Measurements from ENCODE around the gene TPI1. TPM values are rescaled to one million over a fixed set of nuclear protein-coding genes. Genes with fewer than 3 reads are reported as not detected.

TPI1 gene
- polyA plus RNA-seq, 1 donor: 564 TPM

DNA sequence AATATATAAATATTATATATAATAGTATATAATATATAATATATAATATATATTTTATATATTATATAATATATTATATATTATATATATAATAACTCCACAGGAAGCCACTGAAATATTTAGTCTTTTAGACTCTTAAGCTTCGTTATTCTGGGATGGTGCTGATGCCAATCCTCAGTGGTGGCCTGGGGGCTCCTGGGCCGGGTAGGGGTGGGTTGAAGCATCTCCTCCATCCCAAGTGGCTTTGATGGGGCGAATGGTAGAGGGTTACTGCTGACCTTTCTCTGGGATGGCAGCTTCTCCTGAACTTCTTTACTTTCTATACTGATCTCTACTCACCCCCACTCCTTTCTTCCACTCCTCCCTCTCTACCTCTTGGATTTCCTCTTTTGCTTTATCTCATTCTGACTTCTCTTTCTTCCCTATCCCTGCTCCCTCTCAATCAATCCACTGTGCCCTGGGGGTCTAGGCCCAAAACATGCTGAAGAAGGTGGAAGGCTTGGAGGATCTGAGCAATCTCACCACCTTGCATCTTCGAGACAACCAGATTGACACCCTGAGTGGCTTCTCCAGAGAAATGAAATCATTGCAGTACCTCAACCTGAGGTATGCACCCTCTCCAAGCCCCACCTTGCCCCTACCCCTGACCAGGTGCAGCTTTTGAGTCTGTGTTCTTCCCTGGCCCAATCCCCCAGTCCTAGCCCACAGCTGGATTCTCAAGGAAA lies 42.3 kb downstream of the TPI1 start:
- Histone ChIP-seq H3K27ac (ENCODE audit: low read length) (no peak overlapping the region), H3K9me3 (ENCODE audit: control insufficient read depth, low read depth, low read length) (peaks cover 4% of the 10 kb centered on the region), H3K36me3 (ENCODE audit: control insufficient read depth, insufficient read depth, low read length) (peaks cover 7% of the 10 kb centered on the region), H3K27me3 (ENCODE audit: control insufficient read depth, insufficient read depth, low read length) (peaks cover 31% of the 10 kb centered on the region), H3K4me3 (ENCODE audit: low read length) (no peak overlapping the region), H3K4me1 (ENCODE audit: control insufficient read depth, insufficient read depth, low read length) (peaks cover 10% of the 10 kb centered on the region)
- no peak for DNase-seq
- no CpG with 5 or more reads among the region's 4 CpGs for WGBS (ENCODE audit: insufficient coverage, low lambda C conversion rate)

DNA sequence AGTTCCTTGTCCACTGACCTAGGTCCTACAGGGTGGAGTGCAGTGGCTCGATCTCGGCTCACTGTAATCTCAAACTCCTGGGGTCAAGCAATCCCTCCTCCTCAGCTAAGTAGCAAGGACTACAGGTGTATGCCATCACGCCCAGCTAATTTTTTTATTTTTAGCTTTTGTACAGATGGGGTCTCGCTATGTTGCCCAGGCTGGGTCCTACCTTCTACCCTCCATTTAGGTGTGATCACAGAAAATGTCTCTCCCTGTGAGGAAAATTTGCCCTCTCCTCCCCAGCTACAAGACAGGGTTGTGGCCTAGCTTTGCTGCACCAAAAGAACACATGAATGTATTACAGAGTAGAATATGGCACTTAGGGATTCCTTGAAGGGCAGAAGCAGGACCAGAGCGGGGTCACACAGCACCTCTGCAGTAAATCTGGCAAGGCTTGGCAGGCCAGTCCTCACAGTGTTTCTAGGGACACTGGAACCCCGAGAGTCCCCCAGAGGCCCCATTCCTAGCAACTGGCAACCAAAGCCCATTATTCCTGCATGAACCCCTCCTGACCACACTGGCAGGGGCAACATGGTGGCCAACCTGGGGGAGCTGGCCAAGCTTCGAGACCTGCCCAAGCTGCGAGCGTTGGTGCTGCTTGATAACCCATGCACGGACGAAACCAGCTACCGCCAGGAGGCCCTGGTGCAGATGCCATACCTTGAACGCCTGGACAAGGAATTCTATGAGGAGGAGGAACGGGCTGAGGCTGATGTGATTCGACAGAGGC lies 45.0 kb downstream of the TPI1 start:
- H3K4me3 ChIP-seq (ENCODE audit: low read length): no peak overlapping the region
- H3K4me1 ChIP-seq (ENCODE audit: control insufficient read depth, insufficient read depth, low read length): peaks cover 12% of the 10 kb centered on the region
- peaks cover 46% of the 10 kb centered on the region for H3K27me3 ChIP-seq (ENCODE audit: control insufficient read depth, insufficient read depth, low read length)
- no peak for DNase-seq
- H3K27ac ChIP-seq (ENCODE audit: low read length): no peak overlapping the region
- 93% methylated on average over 3 of the region's 15 CpGs for WGBS (ENCODE audit: insufficient coverage, low lambda C conversion rate)
- peaks cover 4% of the 10 kb centered on the region for H3K9me3 ChIP-seq (ENCODE audit: control insufficient read depth, low read depth, low read length)
- peaks cover 2% of the 10 kb centered on the region for H3K36me3 ChIP-seq (ENCODE audit: control insufficient read depth, insufficient read depth, low read length)

DNA sequence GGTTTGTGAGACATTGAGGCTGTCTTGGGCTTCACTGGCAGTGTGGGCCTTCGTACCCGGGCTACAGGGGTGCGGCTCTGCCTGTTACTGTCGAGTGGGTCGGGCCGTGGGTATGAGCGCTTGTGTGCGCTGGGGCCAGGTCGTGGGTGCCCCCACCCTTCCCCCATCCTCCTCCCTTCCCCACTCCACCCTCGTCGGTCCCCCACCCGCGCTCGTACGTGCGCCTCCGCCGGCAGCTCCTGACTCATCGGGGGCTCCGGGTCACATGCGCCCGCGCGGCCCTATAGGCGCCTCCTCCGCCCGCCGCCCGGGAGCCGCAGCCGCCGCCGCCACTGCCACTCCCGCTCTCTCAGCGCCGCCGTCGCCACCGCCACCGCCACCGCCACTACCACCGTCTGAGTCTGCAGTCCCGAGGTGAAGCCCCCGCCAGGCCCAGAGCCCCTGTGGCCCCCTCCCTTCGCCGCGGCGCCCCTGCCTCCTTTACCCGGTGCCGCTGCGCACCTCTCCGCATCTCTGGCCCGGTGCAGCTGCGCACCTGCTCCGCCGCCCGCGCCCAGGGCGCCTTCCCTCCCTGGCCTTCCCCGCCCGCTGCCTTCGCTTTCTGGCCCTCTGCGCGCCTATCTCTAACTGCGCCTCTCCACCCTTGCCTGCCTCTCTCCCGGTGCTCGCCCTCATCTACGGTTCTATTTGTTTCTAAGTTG lies 47.1 kb downstream of the TPI1 start, which contains the start of gene ENO2:
Gene ENO2, plus strand, starts transcription at position 335 of the 701 bp plus-strand sequence. CDS start 1,253 bp downstream, outside the sequence.
- Histone ChIP-seq H3K27me3 (ENCODE audit: control insufficient read depth, insufficient read depth, low read length) (peaks cover 46% of the 10 kb centered on the region), H3K4me3 (ENCODE audit: low read length) (peak within 1 kb of the TSS; percentile 42), H3K9me3 (ENCODE audit: control insufficient read depth, low read depth, low read length) (peaks cover 4% of the 10 kb centered on the region), H3K4me1 (ENCODE audit: control insufficient read depth, insufficient read depth, low read length) (peaks cover 12% of the 10 kb centered on the region), H3K36me3 (ENCODE audit: control insufficient read depth, insufficient read depth, low read length) (no peaks in the 10 kb centered on the region), H3K27ac (ENCODE audit: low read length) (no peak within 1 kb of the TSS)
- DNase-seq: peak; percentile 61 to 77
- no CpG with 5 or more reads among the region's 68 CpGs for WGBS (ENCODE audit: insufficient coverage, low lambda C conversion rate)

DNA sequence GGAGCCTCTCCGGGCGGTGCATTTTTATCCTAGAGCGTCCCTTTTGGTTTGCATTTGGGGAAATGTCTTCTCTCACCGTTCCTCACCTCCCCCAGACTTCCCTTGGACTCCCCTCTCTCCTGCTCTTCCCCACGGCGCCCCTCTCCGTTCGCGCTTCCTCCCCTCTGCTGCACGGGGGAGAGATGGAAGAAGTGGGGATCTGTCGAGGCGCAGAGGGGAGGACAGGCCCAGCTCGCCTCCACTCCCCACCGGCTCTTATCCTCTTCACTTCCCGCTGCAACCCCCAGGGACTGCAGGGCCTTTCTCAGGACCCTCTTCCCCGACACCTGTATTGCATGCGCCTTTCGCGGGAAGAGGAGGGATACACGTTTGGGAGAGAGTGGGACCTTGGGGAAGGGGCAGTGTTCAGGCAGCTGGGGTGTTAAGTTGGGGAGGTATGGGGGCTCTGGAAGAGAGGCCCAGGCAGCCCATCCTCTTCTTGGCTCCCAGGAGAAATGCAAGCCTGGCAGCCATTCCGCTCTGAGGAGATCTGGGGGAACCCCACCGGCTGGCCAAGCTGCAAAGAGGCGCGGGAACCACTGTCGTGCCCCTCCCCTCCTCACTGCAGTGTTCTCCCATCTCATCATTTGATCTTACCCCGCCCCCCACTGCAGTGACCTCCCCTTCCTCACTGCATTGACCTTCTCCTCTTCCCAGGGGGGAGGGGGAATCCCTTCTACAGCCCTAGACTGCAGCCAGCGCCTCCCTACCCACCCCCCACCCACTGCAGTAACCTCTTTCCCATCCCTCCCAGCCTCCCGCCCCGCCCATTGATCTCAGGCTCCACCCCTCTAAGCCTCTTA lies 47.8 kb downstream of the TPI1 start:
- WGBS (ENCODE audit: insufficient coverage, low lambda C conversion rate): 8% methylated on average over 2 of the region's 29 CpGs
- Histone ChIP-seq H3K36me3 (ENCODE audit: control insufficient read depth, insufficient read depth, low read length) (no peaks in the 10 kb centered on the region), H3K4me3 (ENCODE audit: low read length) (peak overlapping the region; percentile 42), H3K27ac (ENCODE audit: low read length) (no peak overlapping the region), H3K27me3 (ENCODE audit: control insufficient read depth, insufficient read depth, low read length) (peaks cover 42% of the 10 kb centered on the region), H3K9me3 (ENCODE audit: control insufficient read depth, low read depth, low read length) (peaks cover 4% of the 10 kb centered on the region), H3K4me1 (ENCODE audit: control insufficient read depth, insufficient read depth, low read length) (peaks cover 12% of the 10 kb centered on the region)
- no peak for DNase-seq

DNA sequence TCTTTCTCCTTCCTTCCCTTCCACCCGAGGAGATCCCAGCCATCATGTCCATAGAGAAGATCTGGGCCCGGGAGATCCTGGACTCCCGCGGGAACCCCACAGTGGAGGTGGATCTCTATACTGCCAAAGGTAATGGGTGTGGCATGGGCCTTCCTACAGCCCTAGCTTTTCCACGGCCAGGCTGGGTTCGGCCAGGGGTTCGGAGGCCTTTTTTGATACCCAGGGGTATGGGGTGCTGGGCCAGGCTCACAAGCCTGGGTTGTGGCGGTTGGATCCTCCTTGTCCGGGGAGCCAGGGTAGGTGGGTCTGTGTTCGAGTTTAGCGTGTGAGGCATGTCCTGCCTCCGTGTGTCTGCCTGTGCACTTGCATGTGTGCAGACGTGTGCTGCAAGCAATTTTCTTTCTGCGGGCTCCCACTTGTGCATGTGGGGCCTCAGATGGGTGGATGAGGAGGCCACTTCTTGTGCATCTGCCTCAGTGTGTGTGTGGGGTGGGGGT lies 48.5 kb downstream of the TPI1 start:
- peaks cover 12% of the 10 kb centered on the region for H3K4me1 ChIP-seq (ENCODE audit: control insufficient read depth, insufficient read depth, low read length)
- no peak overlapping the region for H3K27ac ChIP-seq (ENCODE audit: low read length)
- no peak overlapping the region for H3K4me3 ChIP-seq (ENCODE audit: low read length)
- no peak for DNase-seq
- no CpG with 5 or more reads among the region's 14 CpGs for WGBS (ENCODE audit: insufficient coverage, low lambda C conversion rate)
- H3K36me3 ChIP-seq (ENCODE audit: control insufficient read depth, insufficient read depth, low read length): no peaks in the 10 kb centered on the region
- H3K9me3 ChIP-seq (ENCODE audit: control insufficient read depth, low read depth, low read length): peaks cover 4% of the 10 kb centered on the region
- peaks cover 42% of the 10 kb centered on the region for H3K27me3 ChIP-seq (ENCODE audit: control insufficient read depth, insufficient read depth, low read length)

DNA sequence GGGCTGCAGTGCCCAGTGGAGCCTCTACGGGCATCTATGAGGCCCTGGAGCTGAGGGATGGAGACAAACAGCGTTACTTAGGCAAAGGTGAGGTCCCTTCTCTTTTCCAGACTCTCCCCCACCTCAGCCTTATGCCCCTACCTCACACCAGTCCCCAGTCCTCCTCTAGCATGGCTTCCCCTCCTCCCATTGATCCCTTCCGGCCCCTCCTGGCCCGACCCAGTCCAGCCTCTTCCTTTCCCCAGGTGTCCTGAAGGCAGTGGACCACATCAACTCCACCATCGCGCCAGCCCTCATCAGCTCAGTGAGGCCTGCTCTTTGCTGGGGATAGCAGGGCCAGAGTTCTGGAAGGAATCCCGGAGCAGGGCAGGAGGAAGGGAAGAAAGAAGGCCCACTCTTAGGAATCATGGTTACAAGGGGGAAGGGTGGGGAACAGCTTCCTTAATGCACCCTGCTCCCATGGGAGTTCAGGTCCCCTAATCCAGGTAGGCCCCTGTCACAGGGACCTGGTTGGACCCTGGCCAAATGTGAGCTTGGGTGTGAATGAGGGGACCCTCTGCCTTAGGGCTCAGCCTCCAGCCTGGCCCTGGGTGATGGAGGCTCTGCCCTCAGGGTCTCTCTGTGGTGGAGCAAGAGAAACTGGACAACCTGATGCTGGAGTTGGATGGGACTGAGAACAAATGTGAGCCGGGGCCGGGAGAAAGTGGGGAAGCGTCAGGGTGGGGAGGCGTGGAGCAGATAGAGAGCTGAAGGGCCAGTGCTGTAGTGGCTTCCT lies 49.3 kb downstream of the TPI1 start:
- DNase-seq: no peak
- Histone ChIP-seq H3K27ac (ENCODE audit: low read length) (no peak overlapping the region), H3K4me1 (ENCODE audit: control insufficient read depth, insufficient read depth, low read length) (peaks cover 12% of the 10 kb centered on the region)

DNA sequence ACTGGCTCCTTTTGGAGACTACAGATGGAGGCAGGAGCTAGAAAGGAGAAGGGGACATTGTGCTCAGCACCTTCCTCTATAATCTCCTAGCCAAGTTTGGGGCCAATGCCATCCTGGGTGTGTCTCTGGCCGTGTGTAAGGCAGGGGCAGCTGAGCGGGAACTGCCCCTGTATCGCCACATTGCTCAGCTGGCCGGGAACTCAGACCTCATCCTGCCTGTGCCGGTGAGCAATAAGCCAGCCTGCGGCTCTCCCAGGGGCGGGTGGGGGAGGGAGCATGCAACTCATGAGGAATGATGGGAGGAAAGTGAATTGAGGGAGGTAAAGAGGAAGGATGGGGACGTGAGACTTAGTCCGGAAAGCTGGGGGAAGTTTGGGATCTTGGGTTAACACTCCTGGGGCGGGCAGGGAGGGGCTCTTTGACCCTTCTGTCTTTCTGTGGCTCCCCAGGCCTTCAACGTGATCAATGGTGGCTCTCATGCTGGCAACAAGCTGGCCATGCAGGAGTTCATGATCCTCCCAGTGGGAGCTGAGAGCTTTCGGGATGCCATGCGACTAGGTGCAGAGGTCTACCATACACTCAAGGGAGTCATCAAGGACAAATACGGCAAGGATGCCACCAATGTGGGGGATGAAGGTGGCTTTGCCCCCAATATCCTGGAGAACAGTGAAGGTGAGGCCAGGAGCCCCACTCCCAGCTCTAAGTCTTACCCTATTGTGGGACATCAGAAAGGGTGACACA lies 50.3 kb downstream of the TPI1 start:
- Histone ChIP-seq H3K27ac (ENCODE audit: low read length) (no peak overlapping the region), H3K9me3 (ENCODE audit: control insufficient read depth, low read depth, low read length) (peaks cover 4% of the 10 kb centered on the region), H3K4me3 (ENCODE audit: low read length) (no peak overlapping the region), H3K36me3 (ENCODE audit: control insufficient read depth, insufficient read depth, low read length) (no peaks in the 10 kb centered on the region), H3K27me3 (ENCODE audit: control insufficient read depth, insufficient read depth, low read length) (peaks cover 30% of the 10 kb centered on the region), H3K4me1 (ENCODE audit: control insufficient read depth, insufficient read depth, low read length) (peaks cover 12% of the 10 kb centered on the region)
- no peak for DNase-seq
- WGBS (ENCODE audit: insufficient coverage, low lambda C conversion rate): no CpG with 5 or more reads among the region's 14 CpGs

More for the DNA sequence above, 49.3 kb downstream of the TPI1 start:
- peaks cover 39% of the 10 kb centered on the region for H3K27me3 ChIP-seq (ENCODE audit: control insufficient read depth, insufficient read depth, low read length)
- H3K36me3 ChIP-seq (ENCODE audit: control insufficient read depth, insufficient read depth, low read length): no peaks in the 10 kb centered on the region
- 90% methylated on average over 2 of the region's 11 CpGs for whole genome bisulfite sequencing (ENCODE audit: insufficient coverage, low lambda C conversion rate)
- peaks cover 4% of the 10 kb centered on the region for H3K9me3 ChIP-seq (ENCODE audit: control insufficient read depth, low read depth, low read length)
- H3K4me3 ChIP-seq (ENCODE audit: low read length): no peak overlapping the region

DNA sequence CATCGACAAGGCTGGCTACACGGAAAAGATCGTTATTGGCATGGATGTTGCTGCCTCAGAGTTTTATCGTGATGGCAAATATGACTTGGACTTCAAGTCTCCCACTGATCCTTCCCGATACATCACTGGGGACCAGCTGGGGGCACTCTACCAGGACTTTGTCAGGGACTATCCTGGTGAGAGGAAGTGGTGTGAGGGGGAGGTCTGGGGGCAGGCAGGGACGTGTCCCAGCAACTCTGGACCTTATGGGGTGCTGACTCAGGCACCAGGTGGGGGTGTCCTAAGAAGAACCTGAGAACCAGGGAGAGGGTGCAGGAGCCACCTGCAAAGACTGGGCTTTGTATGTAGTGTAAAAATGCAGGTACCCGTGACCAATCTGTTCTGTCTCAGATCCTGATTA lies 52.3 kb downstream of the TPI1 start:
- Histone ChIP-seq H3K9me3 (ENCODE audit: control insufficient read depth, low read depth, low read length) (no peaks in the 10 kb centered on the region), H3K36me3 (ENCODE audit: control insufficient read depth, insufficient read depth, low read length) (no peaks in the 10 kb centered on the region), H3K27ac (ENCODE audit: low read length) (no peak overlapping the region), H3K4me1 (ENCODE audit: control insufficient read depth, insufficient read depth, low read length) (peaks cover 9% of the 10 kb centered on the region), H3K27me3 (ENCODE audit: control insufficient read depth, insufficient read depth, low read length) (peaks cover 15% of the 10 kb centered on the region), H3K4me3 (ENCODE audit: low read length) (no peak overlapping the region)
- no peak for DNase-seq
- WGBS (ENCODE audit: insufficient coverage, low lambda C conversion rate): no CpG with 5 or more reads among the region's 7 CpGs
